K562 (cell line): ENCODE results near the gene SH3RF1. TPM values are rescaled to one million over a fixed set of nuclear protein-coding genes. Genes with fewer than 3 reads are reported as not detected.

Source experiments
- ATAC-seq: fragments of 200-7000 bp; cut with Tn5 transposase; 3 replicates; pipeline ENCODE4 v1.9.1; 2020; ENCODE audit warnings: moderate library complexity
- BruUV-seq: library from RNA; stranded (reverse); fragments of 400-500 nt; replicated peaks from 2 replicates; lab custom pipeline; 2021; lab: Mats Ljungman, UMichigan
- CTCF ChIA-PET: fragments of 300-600 bp; formaldehyde crosslinking; extraction: SDS; loops from one replicate; lab custom pipeline; 2021; ENCODE audit warnings: low intra/inter-chr PET ratio; lab: Yijun Ruan, JAX
- POLR2A ChIA-PET: fragments of 300-600, 350-650 bp; sonication (Branson Sonifier 250); formaldehyde crosslinking; extraction: SDS; loops from one replicate; lab custom pipeline; 2021; ENCODE audit warnings: antibody characterized with exemption, inconsistent platforms; lab: Yijun Ruan, JAX
- DNase-seq, 4 experiments: peaks; one replicate each; pipeline versions ENCODE4 v3.0.0 to v3.0.0-alpha.2; 2011 to 2018; ENCODE audit warnings: low spot score in 3 of 4, mixed read lengths in 3 of 4; ENCODE audit errors: extremely low read depth in 1 of 4
- FAIRE-seq: peaks from 2 replicates; lab custom pipeline; 2011; peaks lifted over from hg19 to GRCh38; lab: Jason Lieb, UNC
- H2AFZ ChIP-seq: 2 replicates; pipeline ENCODE4 v1.6.0; 2011; ENCODE audit warnings: low read depth, low read length, control low read depth, inconsistent platforms
- H3K27ac ChIP-seq: fragments of 200-600 bp; 3 replicates; pipeline ENCODE4 v1.8.0; 2011; ENCODE audit warnings: low read depth, mild to moderate bottlenecking, control low read depth, inconsistent platforms, low read length, moderate library complexity, mixed read lengths; ENCODE audit errors: extremely low read depth
- H3K27me3 ChIP-seq, 2 experiments: fragments of 300-600 bp in 1 of 2; 2 replicates in 1 of 2; 3 replicates in 1 of 2; pipeline versions ENCODE4 v1.6.0 to v1.8.0; 2011; ENCODE audit warnings: inconsistent platforms in 2 of 2, low read length in 2 of 2, mild to moderate bottlenecking in 1 of 2, mixed read lengths in 1 of 2, moderate library complexity in 1 of 2; ENCODE audit not compliant: control insufficient read depth in 2 of 2, insufficient read depth in 2 of 2
- H3K36me3 ChIP-seq: fragments of 300-600 bp; 3 replicates; pipeline ENCODE4 v1.8.0; 2011; ENCODE audit warnings: mild to moderate bottlenecking, low read length, inconsistent platforms; ENCODE audit not compliant: control insufficient read depth, insufficient read depth
- H3K4me1 ChIP-seq, 2 experiments: fragments of 200-600 bp in 1 of 2; replicated peaks in 1 of 2; 2 replicates in 1 of 2; 3 replicates in 1 of 2; pipeline versions ENCODE4 v1.5.1 to v1.8.0; 2011; ENCODE audit warnings: inconsistent platforms in 2 of 2, low read length in 2 of 2, mild to moderate bottlenecking in 1 of 2, mixed read lengths in 1 of 2, moderate library complexity in 1 of 2; ENCODE audit not compliant: control insufficient read depth in 2 of 2, insufficient read depth in 2 of 2
- H3K4me2 ChIP-seq: 2 replicates; pipeline ENCODE4 v1.6.1; 2011; ENCODE audit warnings: low read length, control low read depth, inconsistent platforms, mixed read lengths; ENCODE audit not compliant: insufficient read depth
- H3K4me3 ChIP-seq: fragments of 200-600 bp; sonication (generic), shearing (Covaris generic); 2 replicates; pipeline ENCODE4 v1.5.1; 2016; ENCODE audit warnings: control low read depth, inconsistent platforms
- H3K79me2 ChIP-seq: fragments of 200-600 bp; 3 replicates; pipeline ENCODE4 v1.8.0; 2011; ENCODE audit warnings: low read length, inconsistent platforms; ENCODE audit not compliant: control insufficient read depth, insufficient read depth
- H3K9ac ChIP-seq, 2 experiments: 2 replicates each; pipeline versions ENCODE4 v1.6.0 to v1.6.1; 2011; ENCODE audit warnings: low read depth in 2 of 2, low read length in 2 of 2, control low read depth in 1 of 2, inconsistent platforms in 1 of 2, mild to moderate bottlenecking in 1 of 2, mixed read lengths in 1 of 2; ENCODE audit not compliant: insufficient read depth in 1 of 2
- H3K9me1 ChIP-seq: one replicate; pipeline ENCODE4 v1.6.0; 2011; ENCODE audit warnings: inconsistent platforms, mild to moderate bottlenecking, low read length, moderate library complexity; ENCODE audit not compliant: control insufficient read depth, insufficient read depth
- H3K9me3 ChIP-seq: replicated peaks from 2 replicates; pipeline ENCODE4 v1.5.1; 2011; ENCODE audit warnings: low read depth, low read length, inconsistent platforms; ENCODE audit not compliant: control insufficient read depth, insufficient read depth
- H4K20me1 ChIP-seq: replicated peaks from 2 replicates; pipeline ENCODE4 v1.6.1; 2011; ENCODE audit warnings: low read length, inconsistent platforms, mixed read lengths; ENCODE audit not compliant: control insufficient read depth, insufficient read depth
- ARID1B ChIP-seq: fragments of 450-650 bp; IDR thresholded peaks from 2 replicates; pipeline ENCODE4 v1.6.1; 2016; ENCODE audit warnings: antibody characterized with exemption, mild to moderate bottlenecking, inconsistent platforms
- HMGN3 ChIP-seq: IDR thresholded peaks from 2 replicates; pipeline ENCODE4 v1.6.1; 2011; ENCODE audit warnings: borderline replicate concordance, low read depth, mild to moderate bottlenecking, mixed read lengths, low read length; ENCODE audit not compliant: insufficient read length; ENCODE audit errors: extremely low read depth
- MBD2 ChIP-seq: sonication (generic); IDR thresholded peaks from 2 replicates; pipeline ENCODE4 v1.6.1; 2016; ENCODE audit warnings: low read depth, borderline replicate concordance
- POLR2AphosphoS2 ChIP-seq: IDR thresholded peaks from 2 replicates; pipeline ENCODE4 v1.6.1; 2012; ENCODE audit warnings: low read length, improper control_type of control experiment
- RB1 ChIP-seq: fragments of 450-650 bp; IDR thresholded peaks from 2 replicates; pipeline ENCODE4 v1.6.1; 2017; ENCODE audit warnings: low read depth, mild to moderate bottlenecking
- STAG1 ChIP-seq: sonication (generic); formaldehyde crosslinking; IDR thresholded peaks from 2 replicates; pipeline ENCODE4 v1.5.0; 2020; ENCODE audit warnings: missing genetic modification reagents, borderline replicate concordance
- ZFPM2 ChIP-seq: fragments of 250-450 bp; sonication (Bioruptor Pico); IDR thresholded peaks from 2 replicates; pipeline ENCODE4 v1.5.1; 2022; ENCODE audit warnings: mild to moderate bottlenecking
- ZNF212 ChIP-seq: fragments of 450-650 bp; formaldehyde crosslinking; IDR thresholded peaks from 2 replicates; pipeline ENCODE4 v1.4.0; 2020; ENCODE audit warnings: mild to moderate bottlenecking
- ZNF217 ChIP-seq: sonication (generic); formaldehyde crosslinking; IDR thresholded peaks from 2 replicates; pipeline ENCODE4 v1.8.0; 2022; ENCODE audit warnings: mild to moderate bottlenecking, missing genetic modification reagents
- ZNF707 ChIP-seq: fragments of 250-450 bp; sonication (Bioruptor Pico); conservative IDR thresholded peaks from 2 replicates; pipeline ENCODE4 v1.8.0; 2022; ENCODE audit warnings: inconsistent platforms, mild to moderate bottlenecking, moderate library complexity
- ZZZ3 ChIP-seq: fragments of 450-650 bp; IDR thresholded peaks from 2 replicates; pipeline ENCODE4 v1.6.1; 2016; ENCODE audit warnings: antibody characterized with exemption, mild to moderate bottlenecking, moderate library complexity
- WGBS: fragments of 100-300 bp; shearing (Covaris generic); methylation state at CpG from one replicate; pipeline ENCODE4 v1.1.6; 2016; ENCODE audit warnings: low coverage, mixed read lengths; ENCODE audit not compliant: insufficient coverage; ENCODE audit errors: missing lambda C conversion rate; 5-methylcytosine and 5-hydroxymethylcytosine counted together
- in situ Hi-C: fragments of 300-500 bp; cut with MboI; formaldehyde crosslinking; loops from 4 replicates; pipeline ENCODE4 v1.15.0; 2018; ENCODE audit warnings: inconsistent platforms, mixed read lengths
- intact Hi-C: fragments of 100-400 bp; cut with micrococcal nuclease; formaldehyde crosslinking; loops from 2 replicates; pipeline ENCODE4 v1.14.2; 2022
- polyA plus RNA-seq, 8 experiments: library from polyadenylated mRNA; depleted of rRNA in 4 of 8; stranded (reverse) in 5 of 8; unstranded in 3 of 8; fragments of >200 nt; fragmentation: Nextera tagmentation in 2 of 8; fragmentation: Illumina TruSeq in 1 of 8; extraction: Ambion mirVana in 2 of 8; extraction: Trizol in 1 of 8; gene quantifications; 2 replicates each; pipeline versions ENCODE4 v1.2.1 to v1.2.3, GENCODE V29; 2011 to 2014; ENCODE audit warnings: inconsistent platforms in 1 of 8, missing spikeins in 1 of 8
- total RNA-seq, 7 experiments: library from RNA; depleted of rRNA in 6 of 7; stranded (reverse); fragments of >200 nt in 6 of 7; fragmentation: Illumina TruSeq in 2 of 7; extraction: Trizol in 2 of 7; gene quantifications; 2 replicates each; pipeline versions ENCODE4 v1.2.1 to v1.2.3, GENCODE V29; 2011 to 2021; ENCODE audit warnings: low replicate concordance in 1 of 7
- TF ChIP-seq, protein P1 (sequence below): sonication (generic); IDR thresholded peaks from 2 replicates; pipeline ENCODE4 v1.6.1; 2016
- TF ChIP-seq, protein P2 (sequence below), 2 experiments: fragments of 450-650 bp; IDR thresholded peaks; 2 replicates each; pipeline ENCODE4 v1.6.1; 2016; ENCODE audit warnings: mild to moderate bottlenecking in 2 of 2, borderline replicate concordance in 1 of 2, low read depth in 1 of 2, moderate library complexity in 1 of 2

The SH3RF1 gene
- total and polyA plus RNA-seq, 9 of the 15 experiments (the other 6 are each of a cell fraction or from before 2014, with no cell fraction given) = 0.04 to 0.16 (median 0.11) TPM; not detected in 6

DNA sequence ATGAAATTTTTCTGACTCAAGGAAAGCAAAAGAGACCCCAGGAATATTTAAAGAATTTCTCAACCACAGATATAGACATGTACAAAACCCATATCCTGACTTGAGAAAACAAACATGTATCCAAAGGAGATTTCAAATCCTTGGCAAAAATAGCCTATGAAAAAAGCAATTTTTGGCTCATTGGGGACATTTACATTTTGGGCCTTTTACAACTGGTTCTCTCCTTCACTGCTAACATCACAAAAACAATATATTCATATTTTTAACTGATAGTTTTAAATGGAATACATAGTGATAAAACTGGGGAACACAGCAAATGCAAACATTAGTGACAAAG, 65.0 kb downstream of the SH3RF1 start (continued):
- TF ChIP-seq, protein P1, sequence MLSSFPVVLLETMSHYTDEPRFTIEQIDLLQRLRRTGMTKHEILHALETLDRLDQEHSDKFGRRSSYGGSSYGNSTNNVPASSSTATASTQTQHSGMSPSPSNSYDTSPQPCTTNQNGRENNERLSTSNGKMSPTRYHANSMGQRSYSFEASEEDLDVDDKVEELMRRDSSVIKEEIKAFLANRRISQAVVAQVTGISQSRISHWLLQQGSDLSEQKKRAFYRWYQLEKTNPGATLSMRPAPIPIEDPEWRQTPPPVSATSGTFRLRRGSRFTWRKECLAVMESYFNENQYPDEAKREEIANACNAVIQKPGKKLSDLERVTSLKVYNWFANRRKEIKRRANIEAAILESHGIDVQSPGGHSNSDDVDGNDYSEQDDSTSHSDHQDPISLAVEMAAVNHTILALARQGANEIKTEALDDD = no peak
- TF ChIP-seq ZNF707 (CRISPR knock-in tag) = no peak
- no peak for TF ChIP-seq ZFPM2

DNA sequence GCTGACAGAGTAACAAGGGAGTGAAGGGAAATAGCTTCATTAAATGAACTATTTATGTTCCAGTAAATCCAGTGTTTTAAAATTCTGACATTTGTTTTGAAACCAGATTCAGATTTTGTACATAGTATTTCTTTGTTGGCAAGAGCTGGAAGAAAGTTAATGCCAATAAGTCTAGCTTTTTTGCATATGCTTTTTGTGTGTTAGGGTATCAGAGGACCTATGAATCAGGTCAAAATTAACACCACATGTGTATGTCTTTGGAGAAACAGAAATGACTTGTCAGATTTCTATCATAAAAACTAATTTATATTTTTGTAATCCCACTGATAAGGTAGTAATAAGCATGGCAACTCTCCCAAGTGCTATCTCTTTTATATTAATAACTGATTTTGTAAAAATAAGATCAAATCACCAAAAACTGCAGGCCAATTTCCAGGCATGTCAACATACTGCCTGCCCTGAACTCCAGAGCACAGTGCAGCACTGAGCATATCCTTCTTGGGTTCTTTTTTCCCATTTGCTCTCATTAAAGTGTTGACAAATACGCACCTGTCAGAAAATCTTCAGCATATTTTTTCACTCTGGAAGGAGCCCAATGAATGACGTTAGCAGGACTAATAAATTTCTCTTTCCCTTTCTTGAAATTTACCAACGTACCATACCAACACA, 65.5 kb downstream of the SH3RF1 start:
- Histone ChIP-seq H3K36me3 (no peaks in the 10 kb centered on the region), H3K9ac (no peak overlapping the region), H2AFZ (no peak overlapping the region), H3K4me1 (no peaks in the 10 kb centered on the region), H3K4me2 (no peak overlapping the region), H3K9me1 (no peaks in the 10 kb centered on the region), H4K20me1 (no peaks in the 10 kb centered on the region), H3K79me2 (no peaks in the 10 kb centered on the region), H3K9me3 (no peaks in the 10 kb centered on the region), H3K4me3 (no peak overlapping the region), H3K27me3 (no peaks in the 10 kb centered on the region), H3K27ac (no peak overlapping the region)
- ATAC-seq = no peak
- DNase-seq = no peak
- in situ Hi-C loops = no loop called here
- ChIA-PET POLR2A (interaction anchor here (0.7 to 0.9 kb wide), 2 partner anchors 12 to 193 kb away, joined by 3 read pairs; no protein-coding TSS in a partner anchor), CTCF (no interaction called here)
- intact Hi-C loops = no loop called here
- no peak for FAIRE-seq
- no TSS peak for BruUV-seq
- WGBS = 2% methylated on average over 3 of the region's 3 CpGs
- TF ChIP-seq HMGN3 (no peak), ZNF217 (CRISPR knock-in tag) (no peak), POLR2AphosphoS2 (no peak), ZZZ3 (no peak), STAG1 (no peak), MBD2 (no peak), ZNF212 (no peak), RB1 (no peak), ARID1B (no peak)
- TF ChIP-seq, protein P2, sequence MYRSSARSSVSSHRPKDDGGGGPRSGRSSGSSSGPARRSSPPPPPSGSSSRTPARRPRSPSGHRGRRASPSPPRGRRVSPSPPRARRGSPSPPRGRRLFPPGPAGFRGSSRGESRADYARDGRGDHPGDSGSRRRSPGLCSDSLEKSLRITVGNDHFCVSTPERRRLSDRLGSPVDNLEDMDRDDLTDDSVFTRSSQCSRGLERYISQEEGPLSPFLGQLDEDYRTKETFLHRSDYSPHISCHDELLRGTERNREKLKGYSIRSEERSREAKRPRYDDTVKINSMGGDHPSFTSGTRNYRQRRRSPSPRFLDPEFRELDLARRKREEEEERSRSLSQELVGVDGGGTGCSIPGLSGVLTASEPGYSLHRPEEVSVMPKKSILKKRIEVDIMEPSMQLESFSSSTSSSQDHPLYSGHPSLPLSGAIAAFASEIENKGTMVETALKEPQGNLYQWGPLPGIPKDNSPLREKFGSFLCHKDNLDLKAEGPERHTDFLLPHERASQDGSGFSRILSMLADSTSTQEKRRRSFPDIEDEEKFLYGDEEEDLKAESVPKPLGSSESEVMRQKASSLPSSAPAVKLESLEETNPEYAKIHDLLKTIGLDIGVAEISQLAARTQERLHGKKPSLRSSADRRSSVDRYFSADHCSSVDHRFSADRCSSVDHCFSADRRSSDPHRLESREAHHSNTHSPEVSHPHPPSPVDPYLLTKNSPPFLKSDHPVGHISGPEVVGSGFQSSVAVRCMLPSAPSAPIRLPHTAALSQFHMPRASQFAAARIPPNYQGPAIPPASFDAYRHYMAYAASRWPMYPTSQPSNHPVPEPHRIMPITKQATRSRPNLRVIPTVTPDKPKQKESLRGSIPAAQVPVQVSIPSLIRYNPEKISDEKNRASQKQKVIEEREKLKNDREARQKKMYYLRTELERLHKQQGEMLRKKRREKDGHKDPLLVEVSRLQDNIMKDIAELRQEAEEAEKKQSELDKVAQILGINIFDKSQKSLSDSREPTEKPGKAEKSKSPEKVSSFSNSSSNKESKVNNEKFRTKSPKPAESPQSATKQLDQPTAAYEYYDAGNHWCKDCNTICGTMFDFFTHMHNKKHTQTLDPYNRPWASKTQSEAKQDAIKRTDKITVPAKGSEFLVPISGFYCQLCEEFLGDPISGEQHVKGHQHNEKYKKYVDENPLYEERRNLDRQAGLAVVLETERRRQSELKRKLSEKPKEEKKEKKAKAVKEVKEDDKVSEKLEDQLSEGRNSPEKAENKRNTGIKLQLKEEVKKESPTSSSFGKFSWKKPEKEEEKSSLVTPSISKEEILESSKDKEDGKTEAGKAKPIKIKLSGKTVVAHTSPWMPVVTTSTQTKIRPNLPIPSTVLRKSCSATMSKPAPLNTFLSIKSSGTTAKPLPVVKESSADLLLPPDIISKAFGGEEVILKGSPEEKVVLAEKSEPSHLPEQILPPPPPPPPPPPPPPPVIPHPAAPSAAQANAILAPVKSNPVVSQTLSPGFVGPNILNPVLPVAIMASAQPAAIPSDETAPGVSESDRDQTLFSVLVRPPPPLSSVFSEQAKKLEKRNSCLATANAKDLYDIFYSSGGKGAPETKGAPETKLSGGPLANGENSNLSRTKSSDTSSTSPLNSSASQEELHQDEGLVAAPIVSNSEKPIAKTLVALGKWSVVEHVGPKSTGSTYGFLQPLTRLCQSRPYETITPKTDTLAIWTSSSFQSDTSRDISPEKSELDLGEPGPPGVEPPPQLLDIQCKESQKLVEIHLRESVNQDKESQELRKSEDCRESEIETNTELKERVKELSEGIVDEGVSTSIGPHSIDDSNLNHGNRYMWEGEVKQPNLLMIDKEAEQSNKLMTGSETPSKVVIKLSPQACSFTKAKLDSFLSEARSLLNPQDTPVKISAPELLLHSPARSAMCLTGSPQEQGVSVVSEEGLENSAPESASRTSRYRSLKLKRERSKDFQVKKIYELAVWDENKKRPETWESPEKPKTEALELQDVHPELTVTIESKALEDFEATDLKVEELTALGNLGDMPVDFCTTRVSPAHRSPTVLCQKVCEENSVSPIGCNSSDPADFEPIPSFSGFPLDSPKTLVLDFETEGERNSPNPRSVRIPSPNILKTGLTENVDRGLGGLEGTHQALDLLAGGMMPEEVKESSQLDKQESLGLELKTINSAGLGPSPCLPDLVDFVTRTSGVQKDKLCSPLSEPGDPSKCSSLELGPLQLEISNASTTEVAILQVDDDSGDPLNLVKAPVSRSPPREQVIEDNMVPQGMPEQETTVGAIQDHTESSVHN (IDR thresholded peaks at IDR 0.05; ENCODE audit: borderline replicate concordance in 1 of 2, low read depth in 1 of 2) = no peak
